Upper lobe of left lung (tissue), 4 donors: ENCODE measurements around the gene ARAP1.

ENCODE experiments used
- EP300 ChIP-seq, 4 donors: sonication (generic); formaldehyde crosslinking; IDR thresholded peaks; one replicate each; pipeline ENCODE4 v1.5.1; 2017; ENCODE audit warnings: antibody characterized with exemption in 4 of 4, control low read depth in 2 of 4
- POLR2A ChIP-seq, 4 donors: fragments of 450-650 bp; IDR thresholded peaks; one replicate each; pipeline ENCODE4 v1.5.1; 2016 to 2017; ENCODE audit warnings: antibody characterized with exemption in 4 of 4, mild to moderate bottlenecking in 2 of 4
- POLR2AphosphoS5 ChIP-seq, 2 donors: sonication (generic); formaldehyde crosslinking; IDR thresholded peaks; one replicate each; pipeline ENCODE4 v1.5.1; 2017; ENCODE audit warnings: antibody characterized with exemption in 2 of 2
- TF ChIP-seq, protein P1 (sequence below), 6 experiments: fragments of 450-650 bp in 4 of 6; fragments of 200-600 bp in 2 of 6; sonication (generic) in 2 of 6; IDR thresholded peaks; one replicate each; pipeline ENCODE4 v1.5.1; 2016 to 2019; ENCODE audit warnings: antibody characterized with exemption in 6 of 6

DNA sequence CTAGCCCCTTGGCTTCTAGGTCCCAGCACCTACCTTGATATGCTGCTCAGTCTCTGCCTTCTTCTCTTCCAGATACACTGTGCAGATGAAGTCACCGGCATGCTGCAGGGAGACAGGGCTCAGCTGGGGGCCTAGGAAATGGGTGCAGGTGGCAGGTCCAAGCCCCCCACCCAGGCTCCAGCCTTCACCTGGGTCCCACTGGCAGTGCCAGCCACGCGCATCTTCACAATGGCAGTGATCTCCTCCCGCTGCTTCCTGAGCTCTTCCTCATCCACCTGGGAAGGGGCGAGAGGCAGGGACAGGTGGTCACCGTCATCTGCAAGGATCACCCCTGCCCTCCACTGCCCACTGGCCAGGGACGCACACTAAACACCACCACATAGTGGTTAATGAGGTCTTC is 56.9 kb downstream of the ARAP1 start:
- TF ChIP-seq, protein P1, sequence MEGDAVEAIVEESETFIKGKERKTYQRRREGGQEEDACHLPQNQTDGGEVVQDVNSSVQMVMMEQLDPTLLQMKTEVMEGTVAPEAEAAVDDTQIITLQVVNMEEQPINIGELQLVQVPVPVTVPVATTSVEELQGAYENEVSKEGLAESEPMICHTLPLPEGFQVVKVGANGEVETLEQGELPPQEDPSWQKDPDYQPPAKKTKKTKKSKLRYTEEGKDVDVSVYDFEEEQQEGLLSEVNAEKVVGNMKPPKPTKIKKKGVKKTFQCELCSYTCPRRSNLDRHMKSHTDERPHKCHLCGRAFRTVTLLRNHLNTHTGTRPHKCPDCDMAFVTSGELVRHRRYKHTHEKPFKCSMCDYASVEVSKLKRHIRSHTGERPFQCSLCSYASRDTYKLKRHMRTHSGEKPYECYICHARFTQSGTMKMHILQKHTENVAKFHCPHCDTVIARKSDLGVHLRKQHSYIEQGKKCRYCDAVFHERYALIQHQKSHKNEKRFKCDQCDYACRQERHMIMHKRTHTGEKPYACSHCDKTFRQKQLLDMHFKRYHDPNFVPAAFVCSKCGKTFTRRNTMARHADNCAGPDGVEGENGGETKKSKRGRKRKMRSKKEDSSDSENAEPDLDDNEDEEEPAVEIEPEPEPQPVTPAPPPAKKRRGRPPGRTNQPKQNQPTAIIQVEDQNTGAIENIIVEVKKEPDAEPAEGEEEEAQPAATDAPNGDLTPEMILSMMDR (IDR thresholded peaks at IDR 0.05): no peak
- TF ChIP-seq POLR2AphosphoS5 (IDR thresholded peaks at IDR 0.05) (no peak), POLR2A (IDR thresholded peaks at IDR 0.05) (no peak), EP300 (IDR thresholded peaks at IDR 0.05) (no peak)
